CD8-positive, alpha-beta memory T cell (primary cell): ENCODE measurements around the gene TMEM11. TPM values are rescaled to one million over a fixed set of nuclear protein-coding genes. Genes with fewer than 3 reads are reported as not detected.
A peak's percentile ranks its signal among the peaks of the same experiment; 100 is the strongest.

Experiments used
- CTCF ChIA-PET: fragments of 350-600 bp; sonication (Branson Sonifier 250); formaldehyde crosslinking; loops from one replicate; lab custom pipeline; 2021; ENCODE audit warnings: antibody characterized with exemption; lab: Charles Lee
- POLR2A ChIA-PET: fragments of 350-600 bp; sonication (Branson Sonifier 250); formaldehyde crosslinking; loops from one replicate; lab custom pipeline; 2021; ENCODE audit warnings: antibody characterized with exemption; lab: Charles Lee
- DNase-seq, 5 donors: peaks; one replicate each; pipeline versions ENCODE4 v3.0.0 to v3.0.0-alpha.2; 2020 to 2022; ENCODE audit warnings: mixed read lengths in 1 of 5
- H3K27ac ChIP-seq: one replicate; pipeline ENCODE4 v1.7.0; 2013; ENCODE audit warnings: low read depth, mild to moderate bottlenecking, low read length, moderate library complexity
- H3K27me3 ChIP-seq: 2 replicates; pipeline ENCODE4 v1.7.0; 2013; ENCODE audit warnings: low read length, mild to moderate bottlenecking; ENCODE audit not compliant: insufficient read depth, poor library complexity, severe bottlenecking
- H3K36me3 ChIP-seq: 2 replicates; pipeline ENCODE4 v1.7.0; 2013; ENCODE audit warnings: mild to moderate bottlenecking, low read length, moderate library complexity; ENCODE audit not compliant: insufficient read depth
- H3K4me1 ChIP-seq: 2 replicates; pipeline ENCODE4 v1.7.0; 2013; ENCODE audit warnings: mild to moderate bottlenecking, low read length, moderate library complexity; ENCODE audit not compliant: insufficient read depth
- H3K4me3 ChIP-seq: 2 replicates; pipeline ENCODE4 v1.7.0; 2013; ENCODE audit warnings: mild to moderate bottlenecking, low read length
- H3K9me3 ChIP-seq: 2 replicates; pipeline ENCODE4 v1.7.0; 2013; ENCODE audit warnings: mild to moderate bottlenecking, low read length
- H3K27ac Mint-ChIP-seq, 8 donors: one replicate each; pipeline ENCODE4 v1.8.0; 2020 to 2021; ENCODE audit warnings: mixed read lengths in 8 of 8, mild to moderate bottlenecking in 6 of 8, inconsistent platforms in 3 of 8, moderate library complexity in 3 of 8
- H3K27me3 Mint-ChIP-seq, 2 donors: one replicate each; pipeline ENCODE4 v1.8.0; 2020 to 2021; ENCODE audit warnings: mixed read lengths in 2 of 2, mild to moderate bottlenecking in 1 of 2, moderate library complexity in 1 of 2
- H3K36me3 Mint-ChIP-seq, 3 donors: one replicate each; pipeline ENCODE4 v1.8.0; 2020 to 2021; ENCODE audit warnings: mixed read lengths in 3 of 3, inconsistent platforms in 1 of 3, mild to moderate bottlenecking in 1 of 3
- H3K4me1 Mint-ChIP-seq, 3 donors: one replicate each; pipeline ENCODE4 v1.8.0; 2020 to 2021; ENCODE audit warnings: mixed read lengths in 3 of 3, inconsistent platforms in 1 of 3, mild to moderate bottlenecking in 1 of 3
- H3K4me3 Mint-ChIP-seq, 7 donors: one replicate each; pipeline ENCODE4 v1.8.0; 2020 to 2021; ENCODE audit warnings: mixed read lengths in 7 of 7, mild to moderate bottlenecking in 6 of 7, moderate library complexity in 4 of 7, inconsistent platforms in 2 of 7
- H3K9me3 Mint-ChIP-seq, 5 donors: one replicate each; pipeline ENCODE4 v1.8.0; 2020 to 2022; ENCODE audit warnings: mixed read lengths in 5 of 5, mild to moderate bottlenecking in 3 of 5, moderate library complexity in 2 of 5, inconsistent platforms in 1 of 5
- polyA plus RNA-seq: library from polyadenylated mRNA; unstranded; fragments of 300-500 nt; fragmentation: Illumina TruSeq; gene quantifications from one replicate; pipeline ENCODE4 v1.2.3, GENCODE V29; 2021
- total RNA-seq, 2 experiments: library from RNA; stranded (reverse); gene quantifications; one replicate each; pipeline ENCODE4 v1.2.3, GENCODE V29; 2021

TMEM11 gene
- total and polyA plus RNA-seq, 3 experiments from 2014 or later = 26.1 to 37.4 (median 29.8) TPM

- ChIA-PET POLR2A (interaction anchor here (1.3 to 3.2 kb wide), 2 partner anchors 16 to 24 kb away, joined by 7 to 18 read pairs; no protein-coding TSS in a partner anchor), CTCF (interaction anchor here (0.6 to 1.6 kb wide), 3 partner anchors 24 to 124 kb away, joined by 3 to 5 read pairs (median 3); no protein-coding TSS in a partner anchor)
- Mint-ChIP-seq H3K9me3 (peaks cover 0 to 2% (median 0%) of the 10 kb centered on the region in 5 donors), H3K4me3 (peak overlapping the region; percentile 82 to 93 (median 87)), H3K4me1 (peaks cover 31 to 58% (median 42%) of the 10 kb centered on the region in 3 donors), H3K27ac (peak overlapping the region in 7 of 8 donors; percentile 71 to 91 (median 81)), H3K27me3 (no peaks in the 10 kb centered on the region), H3K36me3 (peaks cover 0 to 3% (median 0%) of the 10 kb centered on the region in 3 donors)
- H3K9me3 ChIP-seq = no peaks in the 10 kb centered on the region
- H3K4me3 ChIP-seq = peak overlapping the region; percentile 30
- H3K36me3 ChIP-seq = no peaks in the 10 kb centered on the region
- H3K27ac ChIP-seq = no peak overlapping the region
- H3K4me1 ChIP-seq = peaks cover 20% of the 10 kb centered on the region
- DNase-seq = no peak
- no peaks in the 10 kb centered on the region for H3K27me3 ChIP-seq
These were observed 38.4 kb upstream of the TMEM11 start for GRCh38 chr17:21252289-21252795.

- H3K9me3 Mint-ChIP-seq = peaks cover 0 to 2% (median 0%) of the 10 kb centered on the region in 5 donors
- H3K27ac Mint-ChIP-seq = peak overlapping the region in 6 of 8 donors; percentile 11 to 88 (median 67)
- Histone ChIP-seq H3K27ac (no peak overlapping the region), H3K4me3 (no peak overlapping the region), H3K4me1 (peaks cover 20% of the 10 kb centered on the region), H3K36me3 (no peaks in the 10 kb centered on the region), H3K9me3 (no peaks in the 10 kb centered on the region), H3K27me3 (no peaks in the 10 kb centered on the region)
- POLR2A ChIA-PET = interaction anchor here (3.2 kb wide), 1 partner anchor 25 kb away, joined by 18 read pairs; no protein-coding TSS in a partner anchor
- CTCF ChIA-PET = interaction anchor here (1.0 to 1.6 kb wide), 2 partner anchors 25 to 28 kb away, joined by 3 to 5 read pairs; no protein-coding TSS in a partner anchor
- no peaks in the 10 kb centered on the region for H3K27me3 Mint-ChIP-seq
- peak overlapping the region in 6 of 7 donors; percentile 60 to 89 (median 86) for H3K4me3 Mint-ChIP-seq
- H3K4me1 Mint-ChIP-seq = peaks cover 31 to 58% (median 42%) of the 10 kb centered on the region in 3 donors
- H3K36me3 Mint-ChIP-seq = peaks cover 0 to 3% (median 0%) of the 10 kb centered on the region in 3 donors
- DNase-seq = no peak
These were observed 37.5 kb upstream of the TMEM11 start for GRCh38 chr17:21251337-21252010.

DNA sequence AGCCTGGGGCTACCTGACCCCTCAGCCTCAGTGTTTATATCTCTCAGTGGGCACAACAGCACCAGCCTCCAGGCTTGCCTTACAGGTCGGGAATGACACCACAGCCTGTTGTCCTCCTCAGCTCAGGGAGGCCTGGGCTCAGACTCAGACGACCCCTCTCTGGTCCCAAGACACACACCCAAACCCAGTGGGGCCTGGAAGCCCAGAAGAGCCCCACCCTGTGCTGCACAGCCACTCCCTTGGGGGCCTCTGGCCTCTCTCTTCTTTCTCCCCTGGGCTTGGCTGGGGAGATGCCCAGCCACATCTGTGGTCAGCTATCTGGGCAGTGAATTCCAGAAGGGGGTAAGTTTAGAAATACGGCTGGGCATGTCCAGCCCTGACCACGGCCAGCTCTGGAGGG, 36.9 kb upstream of the TMEM11 start:
- peaks cover 0 to 2% (median 0%) of the 10 kb centered on the region in 5 donors for H3K9me3 Mint-ChIP-seq
- H3K36me3 Mint-ChIP-seq = peaks cover 0 to 3% (median 0%) of the 10 kb centered on the region in 3 donors
- peak overlapping the region in 2 of 7 donors; percentile 18 to 54 for H3K4me3 Mint-ChIP-seq
- ChIA-PET CTCF (interaction anchor here (1.5 to 2.6 kb wide), 2 partner anchors 10 to 36 kb away, joined by 4 to 10 read pairs; no protein-coding TSS in a partner anchor), POLR2A (no interaction called here)
- H3K27me3 Mint-ChIP-seq = no peaks in the 10 kb centered on the region
- Histone ChIP-seq H3K36me3 (no peaks in the 10 kb centered on the region), H3K4me1 (peaks cover 20% of the 10 kb centered on the region), H3K9me3 (no peaks in the 10 kb centered on the region), H3K27me3 (no peaks in the 10 kb centered on the region), H3K27ac (no peak overlapping the region), H3K4me3 (no peak overlapping the region)
- H3K27ac Mint-ChIP-seq = peak overlapping the region in 2 of 8 donors; percentile 11 to 59
- peaks cover 31 to 58% (median 42%) of the 10 kb centered on the region in 3 donors for H3K4me1 Mint-ChIP-seq
- no peak for DNase-seq

DNA sequence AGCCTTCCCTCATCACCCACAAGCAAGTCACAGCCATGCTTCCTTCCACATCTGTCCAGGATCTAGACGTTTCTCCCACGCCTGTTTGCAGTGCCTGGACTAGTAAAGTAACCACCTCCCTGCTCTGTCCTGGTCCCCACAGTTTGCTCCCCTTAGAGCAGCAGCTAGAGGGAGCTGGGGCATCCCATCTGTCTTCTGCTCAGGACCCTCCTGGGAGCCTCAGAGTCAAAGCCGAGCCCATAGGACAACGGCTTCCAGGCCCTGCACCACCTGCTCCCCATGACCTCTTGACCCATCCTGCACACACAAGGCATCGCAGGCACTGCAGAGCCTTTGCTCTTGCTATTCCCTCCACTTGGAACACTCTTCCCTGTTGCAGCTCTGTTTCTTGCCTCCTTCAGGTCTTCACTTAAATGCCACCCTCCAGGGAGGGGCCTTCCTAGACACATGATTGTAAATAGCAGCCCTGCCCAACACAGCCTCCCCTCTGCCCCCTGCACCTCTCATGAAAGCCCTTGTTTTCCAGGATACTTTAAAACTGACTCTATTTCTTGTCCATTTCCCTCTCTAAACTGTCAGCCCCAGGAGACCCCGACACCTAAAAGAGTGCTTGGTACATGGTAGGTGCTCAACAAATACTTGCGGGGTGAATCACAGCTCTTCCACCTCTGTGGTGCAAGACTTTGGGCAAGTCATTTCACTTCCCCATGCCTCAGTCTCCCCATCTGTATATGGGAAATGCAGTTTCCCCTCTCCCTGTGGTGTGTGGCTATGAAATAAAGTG, 36.2 kb upstream of the TMEM11 start:
- no peaks in the 10 kb centered on the region for H3K27me3 ChIP-seq
- H3K4me1 Mint-ChIP-seq = peaks cover 31 to 58% (median 42%) of the 10 kb centered on the region in 3 donors
- H3K27ac Mint-ChIP-seq = peak overlapping the region in 7 of 8 donors; percentile 9 to 79 (median 33)
- H3K27me3 Mint-ChIP-seq = no peaks in the 10 kb centered on the region
- no peaks in the 10 kb centered on the region for H3K9me3 ChIP-seq
- ChIA-PET POLR2A (no interaction called here), CTCF (interaction anchor here (1.5 to 2.6 kb wide), 3 partner anchors 10 to 37 kb away, joined by 3 to 10 read pairs (median 4); no protein-coding TSS in a partner anchor)
- peaks cover 0 to 3% (median 0%) of the 10 kb centered on the region in 3 donors for H3K36me3 Mint-ChIP-seq
- peaks cover 0 to 2% (median 0%) of the 10 kb centered on the region in 5 donors for H3K9me3 Mint-ChIP-seq
- no peak overlapping the region for H3K4me3 ChIP-seq
- no peak for DNase-seq
- peaks cover 23% of the 10 kb centered on the region for H3K4me1 ChIP-seq
- H3K27ac ChIP-seq = no peak overlapping the region
- H3K36me3 ChIP-seq = no peaks in the 10 kb centered on the region
- H3K4me3 Mint-ChIP-seq = peak overlapping the region in 2 of 7 donors; percentile 18 to 54

- POLR2A ChIA-PET = no interaction called here
- no peaks in the 10 kb centered on the region for H3K27me3 Mint-ChIP-seq
- peaks cover 33 to 58% (median 37%) of the 10 kb centered on the region in 3 donors for H3K4me1 Mint-ChIP-seq
- no peak overlapping the region for H3K27ac Mint-ChIP-seq
- CTCF ChIA-PET = interaction anchor here (1.1 to 2.6 kb wide), 4 partner anchors 9 to 262 kb away, joined by 3 to 10 read pairs (median 4); no protein-coding TSS in a partner anchor
- Histone ChIP-seq H3K36me3 (no peaks in the 10 kb centered on the region), H3K27ac (no peak overlapping the region), H3K9me3 (no peaks in the 10 kb centered on the region), H3K4me3 (no peak overlapping the region), H3K27me3 (no peaks in the 10 kb centered on the region), H3K4me1 (peaks cover 22% of the 10 kb centered on the region)
- no peak overlapping the region for H3K4me3 Mint-ChIP-seq
- peaks cover 0 to 3% (median 0%) of the 10 kb centered on the region in 3 donors for H3K36me3 Mint-ChIP-seq
- DNase-seq = no peak
- peaks cover 0 to 2% (median 0%) of the 10 kb centered on the region in 5 donors for H3K9me3 Mint-ChIP-seq
These were observed 35.3 kb upstream of the TMEM11 start for GRCh38 chr17:21249086-21249795.

- Mint-ChIP-seq H3K36me3 (peaks cover 0 to 3% (median 0%) of the 10 kb centered on the region in 3 donors), H3K4me1 (peaks cover 28 to 50% (median 30%) of the 10 kb centered on the region in 3 donors), H3K27me3 (no peaks in the 10 kb centered on the region), H3K27ac (no peak overlapping the region), H3K9me3 (peaks cover 0 to 2% (median 0%) of the 10 kb centered on the region in 5 donors), H3K4me3 (no peak overlapping the region)
- Histone ChIP-seq H3K27me3 (no peaks in the 10 kb centered on the region), H3K36me3 (no peaks in the 10 kb centered on the region), H3K4me1 (peaks cover 15% of the 10 kb centered on the region), H3K4me3 (no peak overlapping the region), H3K9me3 (no peaks in the 10 kb centered on the region), H3K27ac (no peak overlapping the region)
- no peak for DNase-seq
- ChIA-PET CTCF (interaction anchor here (1.1 to 2.6 kb wide), 2 partner anchors 8 to 263 kb away, joined by 3 to 10 read pairs; no protein-coding TSS in a partner anchor), POLR2A (no interaction called here)
These were observed 34.5 kb upstream of the TMEM11 start for GRCh38 chr17:21248500-21248899.
